Measurements from ENCODE around the gene ADTRP. TPM values are rescaled to one million over a fixed set of nuclear protein-coding genes. Genes with fewer than 3 reads are reported as not detected.
"Not testable (repeated sequence)": the region's sequence is repeated elsewhere in the genome, so short reads cannot be mapped to it uniquely, and the experiment has no call there.

ADTRP gene
- total RNA-seq, 1 donor from 2014 or later, result 2.0 TPM

DNA sequence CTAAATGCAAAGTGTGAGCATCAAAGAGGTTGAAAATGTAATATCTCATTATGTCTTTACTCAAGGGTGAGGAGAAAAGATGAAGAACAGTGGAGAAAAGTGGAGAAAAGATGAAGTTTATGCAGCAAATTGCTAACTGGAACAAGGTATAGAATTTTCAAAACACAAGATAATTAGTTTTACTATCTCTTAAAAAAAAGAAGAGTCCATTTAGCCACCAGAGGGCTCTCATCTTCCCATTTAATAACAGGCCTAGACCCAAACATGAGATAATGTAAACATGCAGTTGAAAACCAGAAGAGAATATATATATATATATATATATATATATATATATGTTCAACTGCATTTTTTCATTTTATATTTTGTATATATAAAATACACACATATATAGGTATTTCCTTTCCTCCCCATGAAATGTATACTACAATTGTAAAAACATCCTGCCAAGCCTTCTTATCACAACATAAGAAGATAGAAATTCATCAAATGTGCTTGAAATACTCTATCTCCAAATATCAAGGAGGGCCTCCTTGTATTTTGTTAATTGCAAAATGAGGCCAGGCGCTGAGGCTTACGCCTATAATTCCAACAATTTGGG lies 78.4 kb downstream of the ADTRP start:
- no peak for DNase-seq
- CTCF ChIA-PET, result interaction anchor here (0.6 to 1.7 kb wide), 8 partner anchors 30 to 1193 kb away, joined by 3 to 26 read pairs (median 3); partner anchors contain the start of gene EDN1
- no peak for ATAC-seq (ENCODE audit: low read depth)

GRCh38 chr6:11699576-11699975 lies 79.0 kb downstream of the ADTRP start:
- Mint-ChIP-seq H3K9me3 (no peaks in the 10 kb centered on the region), H3K27me3 (no peaks in the 10 kb centered on the region), H3K36me3 (ENCODE audit: low read depth) (no peaks in the 10 kb centered on the region), H3K4me1 (no peaks in the 10 kb centered on the region), H3K27ac (no peak overlapping the region), H3K4me3 (no peak overlapping the region)
- TF ChIP-seq, protein P1, sequence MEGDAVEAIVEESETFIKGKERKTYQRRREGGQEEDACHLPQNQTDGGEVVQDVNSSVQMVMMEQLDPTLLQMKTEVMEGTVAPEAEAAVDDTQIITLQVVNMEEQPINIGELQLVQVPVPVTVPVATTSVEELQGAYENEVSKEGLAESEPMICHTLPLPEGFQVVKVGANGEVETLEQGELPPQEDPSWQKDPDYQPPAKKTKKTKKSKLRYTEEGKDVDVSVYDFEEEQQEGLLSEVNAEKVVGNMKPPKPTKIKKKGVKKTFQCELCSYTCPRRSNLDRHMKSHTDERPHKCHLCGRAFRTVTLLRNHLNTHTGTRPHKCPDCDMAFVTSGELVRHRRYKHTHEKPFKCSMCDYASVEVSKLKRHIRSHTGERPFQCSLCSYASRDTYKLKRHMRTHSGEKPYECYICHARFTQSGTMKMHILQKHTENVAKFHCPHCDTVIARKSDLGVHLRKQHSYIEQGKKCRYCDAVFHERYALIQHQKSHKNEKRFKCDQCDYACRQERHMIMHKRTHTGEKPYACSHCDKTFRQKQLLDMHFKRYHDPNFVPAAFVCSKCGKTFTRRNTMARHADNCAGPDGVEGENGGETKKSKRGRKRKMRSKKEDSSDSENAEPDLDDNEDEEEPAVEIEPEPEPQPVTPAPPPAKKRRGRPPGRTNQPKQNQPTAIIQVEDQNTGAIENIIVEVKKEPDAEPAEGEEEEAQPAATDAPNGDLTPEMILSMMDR (IDR thresholded peaks at IDR 0.05), result no peak
- intact Hi-C loops (cut with micrococcal nuclease), result no loop called here
- ATAC-seq (ENCODE audit: low read depth) (no peak), DNase-seq (no peak)
- POLR2A ChIA-PET, result interaction anchor here (0.7 kb wide), 1 partner anchor 366 kb away, joined by 3 read pairs; no protein-coding TSS in a partner anchor
- CTCF ChIA-PET, result interaction anchor here (0.6 to 1.7 kb wide), 9 partner anchors 31 to 1194 kb away, joined by 3 to 26 read pairs (median 3); partner anchors contain the start of gene EDN1

More for the DNA sequence above, 78.4 kb downstream of the ADTRP start:
- Mint-ChIP-seq H3K27me3 (no peaks in the 10 kb centered on the region), H3K27ac (no peak overlapping the region), H3K9me3 (no peaks in the 10 kb centered on the region), H3K4me1 (no peaks in the 10 kb centered on the region), H3K4me3 (no peak overlapping the region), H3K36me3 (ENCODE audit: low read depth) (no peaks in the 10 kb centered on the region)
- POLR2A ChIA-PET, result interaction anchor here (0.7 kb wide), 1 partner anchor 366 kb away, joined by 3 read pairs; no protein-coding TSS in a partner anchor
- intact Hi-C loops (cut with micrococcal nuclease), result loop anchor here (1.0 to 5.0 kb wide), 5 partner anchors 313 to 907 kb away; no protein-coding TSS in a partner anchor
- TF ChIP-seq, protein P1 (IDR thresholded peaks at IDR 0.05), result no peak

GRCh38 chr6:11692451-11693376 lies 85.9 kb downstream of the ADTRP start:
- TF ChIP-seq, protein P1 (IDR thresholded peaks at IDR 0.05), result no peak
- POLR2A ChIA-PET, result no interaction called here
- CTCF ChIA-PET, result no interaction called here

DNA sequence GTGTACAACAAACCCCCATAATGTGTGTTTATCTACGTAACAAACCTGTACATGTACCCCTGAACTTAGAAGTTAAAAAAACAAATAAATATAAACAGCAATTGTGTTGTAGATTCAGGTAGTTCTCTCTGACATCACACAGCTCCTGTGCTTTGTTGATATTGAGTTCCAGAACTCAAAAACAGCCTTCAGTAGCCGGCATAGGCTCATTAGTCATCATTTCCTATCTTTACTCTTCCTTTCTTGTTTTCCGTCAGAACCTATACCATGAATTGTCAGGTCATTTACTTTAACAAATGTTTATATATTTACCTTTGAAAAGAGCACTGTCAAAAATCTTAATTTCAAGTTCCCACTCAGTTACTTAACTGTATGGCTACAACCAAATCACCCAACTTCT lies 88.8 kb downstream of the ADTRP start:
- DNase-seq, result no peak
- Mint-ChIP-seq H3K4me3 (no peak overlapping the region), H3K9me3 (peaks cover 2% of the 10 kb centered on the region), H3K27ac (no peak overlapping the region), H3K4me1 (no peaks in the 10 kb centered on the region), H3K36me3 (ENCODE audit: low read depth) (no peaks in the 10 kb centered on the region), H3K27me3 (peaks cover 6% of the 10 kb centered on the region)
- intact Hi-C loops (cut with micrococcal nuclease), result no loop called here
- POLR2A ChIA-PET, result no interaction called here
- CTCF ChIA-PET, result no interaction called here
- ATAC-seq (ENCODE audit: low read depth), result no peak
- TF ChIP-seq, protein P1 (IDR thresholded peaks at IDR 0.05), result no peak

More at GRCh38 chr6:11692451-11693376, 85.9 kb downstream of the ADTRP start:
- DNase-seq (no peak), ATAC-seq (ENCODE audit: low read depth) (no peak)
- Mint-ChIP-seq H3K27me3 (peaks cover 6% of the 10 kb centered on the region), H3K36me3 (ENCODE audit: low read depth) (no peaks in the 10 kb centered on the region), H3K4me1 (no peaks in the 10 kb centered on the region), H3K27ac (no peak overlapping the region), H3K4me3 (no peak overlapping the region), H3K9me3 (peaks cover 2% of the 10 kb centered on the region)
- intact Hi-C loops (cut with micrococcal nuclease), result no loop called here

DNA sequence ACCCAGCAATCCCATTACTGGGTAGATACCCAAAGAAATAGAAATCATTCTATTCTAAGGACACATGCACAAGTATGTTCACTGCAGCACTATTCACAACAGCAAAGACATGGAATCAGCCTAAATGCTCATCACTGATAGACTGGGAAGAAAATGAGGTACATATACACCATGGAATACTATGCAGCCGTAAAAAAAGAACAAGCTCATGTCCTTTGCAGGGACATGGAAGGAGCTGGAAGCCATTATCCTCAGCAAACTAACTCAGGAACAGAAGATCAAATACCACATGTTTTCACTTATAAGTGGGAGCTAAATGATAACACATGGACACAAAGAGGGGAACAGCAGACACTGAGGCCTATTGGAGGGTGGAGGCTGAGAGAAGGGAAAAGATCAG lies 89.2 kb downstream of the ADTRP start:
- H3K4me3 Mint-ChIP-seq; CTCF ChIA-PET; H3K9me3 Mint-ChIP-seq; H3K27me3 Mint-ChIP-seq; H3K27ac Mint-ChIP-seq; POLR2A ChIA-PET; ATAC-seq (ENCODE audit: low read depth); intact Hi-C loops (cut with micrococcal nuclease); DNase-seq; H3K4me1 Mint-ChIP-seq; H3K36me3 Mint-ChIP-seq (ENCODE audit: low read depth): not testable (repeated sequence)
